Epidermal melanocyte (primary cell): ENCODE data around the gene UNC13C.

Source experiments
- DNase-seq: peaks from one replicate; pipeline ENCODE4 v3.0.0; 2011; ENCODE audit warnings: low spot score; ENCODE audit not compliant: insufficient read length

UNC13C gene

GRCh38 chr15:54462511-54462913 lies 484.3 kb downstream of the UNC13C start:
- DNase-seq, result no peak

- DNase-seq, result no peak
These were observed 503.6 kb downstream of the UNC13C start for GRCh38 chr15:54481819-54482218.

GRCh38 chr15:54482251-54482650 lies 504.0 kb downstream of the UNC13C start:
- no peak for DNase-seq

GRCh38 chr15:54500330-54500729 lies 522.1 kb downstream of the UNC13C start:
- no peak for DNase-seq

DNA sequence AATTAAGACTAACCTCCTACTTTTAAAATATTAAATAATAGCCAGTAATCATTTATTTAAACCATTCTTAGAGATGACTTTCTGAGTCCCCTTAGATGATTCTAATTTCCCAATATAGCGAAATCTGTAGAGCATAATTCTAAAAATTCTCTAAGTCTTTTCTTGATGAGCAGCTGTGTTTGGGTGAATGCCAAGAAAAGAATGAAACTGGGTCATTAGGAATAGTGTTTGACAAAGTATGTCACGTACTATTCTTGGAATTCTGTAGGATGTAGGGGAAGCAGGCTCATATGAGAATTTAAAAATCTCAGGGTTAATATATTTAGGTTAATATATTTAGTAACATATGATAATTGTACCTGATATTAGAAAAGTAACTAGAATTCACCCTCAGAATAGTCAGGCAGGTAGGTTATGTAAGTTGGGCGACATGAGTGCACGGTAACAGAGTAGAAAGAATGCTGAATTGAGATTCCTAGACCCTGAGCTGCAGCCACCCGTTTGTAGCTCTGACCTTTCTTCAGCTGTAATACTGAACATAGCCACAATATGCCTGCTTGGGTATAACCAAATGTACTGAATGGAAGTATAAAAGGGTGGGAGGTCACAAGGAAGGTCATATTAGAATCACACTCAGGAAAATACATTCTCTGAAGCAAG lies 524.3 kb downstream of the UNC13C start:
- no peak for DNase-seq

GRCh38 chr15:54504695-54505094 lies 526.5 kb downstream of the UNC13C start:
- DNase-seq, result no peak

GRCh38 chr15:54506977-54507524 lies 528.8 kb downstream of the UNC13C start:
- DNase-seq, result no peak

DNA sequence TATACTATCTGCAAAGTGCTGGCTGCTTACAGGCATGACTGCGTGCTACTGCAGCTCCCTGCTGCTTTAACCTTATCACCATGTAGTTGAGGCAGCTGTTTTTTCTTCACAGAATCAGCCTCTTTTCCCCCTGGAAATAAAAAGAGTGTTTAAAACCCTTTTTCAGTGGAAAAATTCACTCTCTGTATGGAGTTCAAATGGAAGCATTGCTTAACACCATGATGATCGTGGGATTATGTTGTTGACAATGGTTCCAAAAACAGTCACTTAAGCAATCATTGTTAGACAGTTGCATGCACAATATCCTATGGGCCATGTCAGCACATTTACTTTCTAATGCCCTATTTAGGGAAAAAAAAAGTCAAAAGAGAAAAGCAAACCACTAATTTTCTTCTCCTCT lies 536.4 kb downstream of the UNC13C start:
- no peak for DNase-seq

DNA sequence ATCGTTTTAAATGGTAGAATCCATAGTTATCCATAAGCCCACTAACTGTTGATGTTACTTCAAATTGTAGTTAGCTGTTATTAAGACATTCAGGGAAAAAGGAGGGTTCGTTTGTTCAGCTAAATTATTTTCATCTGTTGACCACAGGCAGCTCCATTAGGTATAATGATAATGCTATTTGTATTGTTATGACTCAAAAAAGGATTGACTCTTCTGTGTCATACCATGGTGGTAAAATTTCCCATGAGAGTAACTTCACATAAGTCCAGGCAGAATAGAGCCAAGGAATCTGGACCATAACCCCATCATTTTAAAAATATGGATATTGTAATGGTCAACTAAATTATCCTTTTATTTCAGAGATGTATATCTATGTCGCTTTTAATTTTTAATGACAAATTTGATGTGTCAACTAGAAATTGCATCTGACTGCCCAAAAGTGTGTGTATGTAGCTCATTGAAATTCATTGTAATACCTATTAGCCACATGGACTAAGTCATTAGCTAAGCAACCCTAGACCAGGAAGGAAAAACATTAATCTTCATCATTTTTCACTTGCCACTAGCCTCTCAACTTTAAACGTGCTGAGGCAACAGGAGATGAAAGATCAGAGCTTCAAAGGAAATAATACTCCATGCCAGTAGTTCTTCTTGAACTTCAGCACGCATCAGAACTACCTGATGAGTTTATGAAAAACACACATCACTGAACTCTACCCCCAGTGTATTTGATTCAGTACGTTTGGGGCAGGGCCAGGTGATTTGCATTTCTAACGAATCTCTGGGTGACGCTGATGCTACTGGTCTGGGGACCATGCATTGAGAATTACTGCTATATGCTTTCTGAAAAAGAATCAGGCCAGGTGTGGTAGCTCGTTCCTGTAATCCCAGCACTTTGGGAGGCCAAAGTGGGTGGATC lies 537.7 kb downstream of the UNC13C start:
- DNase-seq, result no peak

DNA sequence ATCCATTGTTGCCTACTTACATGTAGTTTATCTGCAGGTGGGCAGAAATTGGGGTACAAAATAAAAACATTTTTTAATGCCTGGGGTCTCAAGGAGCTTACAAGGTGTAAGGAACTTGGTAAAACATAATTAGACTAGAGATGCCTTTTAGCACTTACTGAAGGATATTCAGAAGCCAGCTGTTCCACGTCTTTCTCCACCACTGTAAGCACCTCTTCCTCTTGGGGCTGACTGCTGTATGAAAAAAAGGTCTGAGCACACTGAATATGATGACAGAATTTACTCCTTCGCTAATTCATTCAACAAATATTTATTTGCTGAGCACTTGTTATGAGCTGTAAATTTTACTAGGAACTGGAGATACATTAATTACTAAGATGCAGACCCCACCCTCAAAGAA lies 539.1 kb downstream of the UNC13C start:
- no peak for DNase-seq

- DNase-seq, result no peak
These were observed 540.1 kb downstream of the UNC13C start for GRCh38 chr15:54518156-54518882.

GRCh38 chr15:54519577-54519976 lies 541.3 kb downstream of the UNC13C start:
- DNase-seq, result no peak

DNA sequence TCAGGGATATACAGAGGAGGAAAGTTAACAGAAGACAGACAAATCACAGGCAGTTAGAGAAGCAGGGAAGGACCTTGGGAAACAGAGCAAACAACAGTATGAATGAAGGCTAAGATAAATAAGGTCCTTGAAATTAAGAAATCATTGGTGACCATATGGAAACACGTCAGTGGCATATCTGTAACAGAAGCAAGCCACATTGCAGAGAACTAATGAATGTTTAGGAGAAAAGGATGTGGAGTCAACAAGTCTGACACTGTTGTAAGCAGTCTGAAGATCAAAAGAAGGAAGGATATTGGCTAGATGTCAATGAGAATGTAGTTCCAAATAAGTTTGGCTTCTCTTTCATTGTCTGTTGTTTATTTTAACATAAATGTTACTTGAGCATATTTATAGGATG lies 542.4 kb downstream of the UNC13C start:
- DNase-seq, result no peak

GRCh38 chr15:54521206-54521605 lies 543.0 kb downstream of the UNC13C start:
- no peak for DNase-seq

DNA sequence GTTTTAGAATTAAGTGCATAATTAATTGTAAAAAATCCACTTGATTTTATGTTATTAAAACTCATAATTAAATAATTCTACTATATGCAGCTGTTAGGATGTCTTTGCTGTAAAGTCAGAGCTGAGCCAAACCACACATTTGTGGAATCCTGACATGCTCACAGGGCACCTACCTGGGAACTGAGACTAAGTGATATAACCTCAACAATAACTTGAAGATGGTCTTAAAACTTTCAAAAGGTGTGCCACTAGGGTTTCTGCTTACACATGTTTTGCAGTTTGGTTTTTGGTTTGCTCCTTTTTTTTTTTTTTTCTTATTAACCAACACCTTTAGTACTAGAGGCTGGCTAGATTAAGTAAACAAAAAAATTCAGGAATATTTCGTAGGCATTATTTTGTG lies 549.8 kb downstream of the UNC13C start:
- no peak for DNase-seq

DNA sequence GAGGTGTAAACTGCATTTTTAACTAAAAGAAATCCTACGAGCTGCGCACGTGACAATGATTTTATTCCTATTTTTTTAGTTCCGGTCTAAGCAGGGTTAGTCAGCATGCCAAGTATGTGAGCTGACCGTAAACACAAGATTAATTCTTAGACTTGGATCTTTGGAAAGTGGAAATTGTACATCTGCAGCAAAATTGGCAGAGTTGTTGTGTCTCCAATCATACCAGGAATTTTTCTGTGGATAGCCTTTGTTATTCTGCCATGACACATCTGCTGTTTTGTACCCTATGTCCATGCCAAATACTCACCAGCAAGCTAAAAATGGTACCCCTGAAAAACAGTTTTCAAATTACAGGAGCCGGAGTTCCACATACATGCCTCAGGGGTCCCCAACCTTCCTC lies 562.5 kb downstream of the UNC13C start:
- peak; percentile 18 for DNase-seq

DNA sequence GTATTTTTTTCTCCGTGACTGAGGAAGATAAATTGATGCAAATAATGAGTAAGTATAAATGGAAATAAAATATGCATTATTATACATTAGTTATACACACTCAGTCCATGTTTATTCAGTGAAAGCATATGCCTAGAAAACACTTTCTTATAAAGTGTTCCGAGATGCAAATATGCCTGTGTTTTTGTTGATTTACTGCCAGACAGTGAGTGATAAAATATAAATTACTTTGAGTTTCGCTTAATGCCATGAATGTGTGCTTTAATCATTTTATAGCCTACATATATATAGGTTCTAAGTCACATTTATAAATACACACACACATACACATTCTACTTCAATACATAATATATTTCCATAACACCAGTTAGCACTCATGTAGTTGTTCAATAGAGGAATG lies 569.2 kb downstream of the UNC13C start:
- DNase-seq, result no peak

DNA sequence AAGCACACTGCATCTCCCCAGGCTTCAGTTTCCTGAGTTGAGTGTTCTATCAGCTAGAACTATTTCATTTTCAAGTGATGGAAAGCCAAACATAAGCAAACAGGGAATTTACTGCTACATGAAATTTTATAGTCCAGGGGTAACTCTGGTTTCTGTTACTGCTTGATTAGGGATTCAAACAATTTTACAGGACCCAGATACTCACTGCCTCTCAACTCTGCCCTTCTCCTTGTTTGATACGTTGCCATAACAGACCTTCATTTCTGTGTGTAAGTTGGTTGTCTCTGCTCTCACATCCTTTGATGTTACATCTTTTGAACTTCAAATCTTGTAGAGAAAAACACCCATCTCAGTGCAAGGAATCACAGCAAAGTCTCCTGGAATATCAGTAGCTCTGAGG lies 572.7 kb downstream of the UNC13C start:
- DNase-seq, result no peak

DNA sequence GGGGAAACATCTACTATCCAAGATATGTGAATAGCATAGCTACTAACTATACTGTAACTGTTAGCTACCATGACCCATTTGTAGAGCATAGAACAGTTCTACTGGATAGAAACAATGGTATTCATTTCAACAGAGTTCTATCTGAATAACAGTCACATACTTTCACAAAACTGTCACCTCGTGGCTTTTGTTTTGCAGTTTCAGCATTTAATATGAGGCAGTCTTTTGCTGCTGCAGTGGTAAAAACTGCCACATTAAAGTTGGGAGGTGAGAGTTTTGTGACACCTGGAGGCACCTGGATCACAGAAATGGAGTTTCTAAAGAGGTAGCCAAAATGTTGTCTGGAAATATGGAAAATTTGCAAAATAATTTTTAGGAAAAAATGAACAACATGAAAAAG lies 578.0 kb downstream of the UNC13C start:
- DNase-seq, result no peak

DNA sequence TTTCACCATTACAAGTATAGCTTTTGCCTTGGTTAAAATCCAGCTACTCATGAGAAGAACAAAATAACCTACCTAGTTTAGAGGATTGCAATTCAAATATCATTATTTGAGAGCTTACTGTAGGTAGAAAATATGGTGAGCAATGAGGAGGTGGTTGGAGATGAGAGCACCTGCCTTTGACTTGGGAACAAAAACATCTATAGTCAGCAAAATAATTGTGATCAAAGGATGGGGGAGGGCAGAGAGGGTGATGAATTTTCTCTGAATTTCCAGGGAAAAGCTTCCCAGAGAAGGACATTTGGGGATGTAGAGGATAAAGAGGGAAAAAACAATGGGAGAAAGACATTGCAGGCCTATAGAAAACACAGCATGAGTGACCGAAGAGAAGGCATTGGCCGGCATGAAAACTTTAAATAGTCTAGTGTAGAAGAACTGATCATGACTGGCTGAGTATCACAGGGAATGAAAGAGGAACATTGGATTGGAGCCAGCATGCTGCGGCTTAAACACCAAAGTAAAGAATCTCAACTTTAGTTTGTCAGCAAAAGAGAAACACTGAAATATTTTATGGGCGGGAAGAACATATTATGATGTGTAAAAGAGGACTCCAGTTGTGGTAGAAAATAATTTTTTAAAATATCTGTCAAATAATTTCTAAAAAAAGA lies 581.3 kb downstream of the UNC13C start:
- no peak for DNase-seq

- no peak for DNase-seq
These were observed 582.2 kb downstream of the UNC13C start for GRCh38 chr15:54560417-54560816.
